ENCODE measurements around the gene MSL2. TPM values are rescaled to one million over a fixed set of nuclear protein-coding genes. Genes with fewer than 3 reads are reported as not detected.
A peak's percentile ranks its signal among the peaks of the same experiment; 100 is the strongest.

The MSL2 gene
- total RNA-seq, 1 experiment from 2014 or later = 37.8 TPM

- Mint-ChIP-seq H3K27ac (0 out of 2 replicates have a peak overlapping the region, but pooled peaks have one; percentile 8), H3K4me1 (peaks cover 13% of the 10 kb centered on the region), H3K27me3 (ENCODE audit: low read depth) (no peaks in the 10 kb centered on the region), H3K4me3 (no peak overlapping the region), H3K9me3 (no peaks in the 10 kb centered on the region), H3K36me3 (peaks cover 12% of the 10 kb centered on the region)
- TF ChIP-seq IRF1 (CRISPR knock-in tag; IDR thresholded peaks at IDR 0.05) (no peak), NR1H2 (CRISPR knock-in tag; IDR thresholded peaks at IDR 0.05) (no peak), GRHL2 (CRISPR knock-in tag; IDR thresholded peaks at IDR 0.05; ENCODE audit: insufficient replicate concordance, severe bottlenecking) (no peak), CDX4 (CRISPR knock-in tag; IDR thresholded peaks at IDR 0.05; ENCODE audit: borderline replicate concordance) (no peak), TP53 (CRISPR knock-in tag; IDR thresholded peaks at IDR 0.05) (no peak), CTCF (IDR thresholded peaks at IDR 0.05) (no peak)
- DNase-seq (ENCODE audit: low spot score) (no peak), ATAC-seq (no peak)
- POLR2A ChIA-PET = no interaction called here
- CTCF ChIA-PET = interaction anchor here (1.1 kb wide), 1 partner anchor 863 kb away, joined by 3 read pairs; no protein-coding TSS in a partner anchor
Observed at GRCh38 chr3:136151219-136151618, 44.9 kb downstream of the MSL2 start.

GRCh38 chr3:136149667-136150066 is 46.5 kb downstream of the MSL2 start:
- Mint-ChIP-seq H3K27me3 (ENCODE audit: low read depth) (no peaks in the 10 kb centered on the region), H3K36me3 (peaks cover 19% of the 10 kb centered on the region), H3K27ac (no peak overlapping the region), H3K4me1 (peaks cover 6% of the 10 kb centered on the region; the same call in 1 of the 2 replicates), H3K9me3 (no peaks in the 10 kb centered on the region), H3K4me3 (no peak overlapping the region)
- ChIA-PET CTCF (no interaction called here), POLR2A (no interaction called here)
- TF ChIP-seq HMGXB4 (CRISPR knock-in tag; IDR thresholded peaks at IDR 0.05) (no peak), MAX (CRISPR knock-in tag; IDR thresholded peaks at IDR 0.05) (no peak), FOXJ3 (CRISPR knock-in tag; IDR thresholded peaks at IDR 0.05; ENCODE audit: borderline replicate concordance) (no peak), GABPB1 (CRISPR knock-in tag; IDR thresholded peaks at IDR 0.05) (no peak), PREB (CRISPR knock-in tag; IDR thresholded peaks at IDR 0.05; ENCODE audit: borderline replicate concordance) (no peak), E2F5 (CRISPR knock-in tag; IDR thresholded peaks at IDR 0.05) (no peak), RORB (CRISPR knock-in tag; IDR thresholded peaks at IDR 0.05) (no peak), ZNF396 (CRISPR knock-in tag; IDR thresholded peaks at IDR 0.05; ENCODE audit: borderline replicate concordance) (no peak), NFATC4 (CRISPR knock-in tag; IDR thresholded peaks at IDR 0.05) (no peak), AR (CRISPR knock-in tag; IDR thresholded peaks at IDR 0.05) (no peak), ZBTB21 (CRISPR knock-in tag; IDR thresholded peaks at IDR 0.05; ENCODE audit: borderline replicate concordance) (no peak), CREM (CRISPR knock-in tag; IDR thresholded peaks at IDR 0.05) (no peak), ZNF232 (CRISPR knock-in tag; IDR thresholded peaks at IDR 0.05) (no peak), ESRRA (CRISPR knock-in tag; IDR thresholded peaks at IDR 0.05; ENCODE audit: borderline replicate concordance) (no peak), ZNF219 (CRISPR knock-in tag; IDR thresholded peaks at IDR 0.05; ENCODE audit: borderline replicate concordance) (no peak)
- no peak for DNase-seq (ENCODE audit: low spot score)
- no peak for ATAC-seq

Measured in WTC11 (cell line).